GM18868 (cell line): ENCODE data around the gene FILIP1L.

Experiments
- ATAC-seq: cut with Tn5 transposase; IDR thresholded peaks from one replicate; pipeline ENCODE4 v1.9.1; 2021; ENCODE audit warnings: mild to moderate bottlenecking, moderate library complexity; ENCODE audit not compliant: unreplicated experiment

Gene FILIP1L

GRCh38 chr3:100114413-100115030 is at the start of gene FILIP1L:
Gene FILIP1L, minus strand, starts transcription at chr3:100114501.
- no peak for ATAC-seq

DNA sequence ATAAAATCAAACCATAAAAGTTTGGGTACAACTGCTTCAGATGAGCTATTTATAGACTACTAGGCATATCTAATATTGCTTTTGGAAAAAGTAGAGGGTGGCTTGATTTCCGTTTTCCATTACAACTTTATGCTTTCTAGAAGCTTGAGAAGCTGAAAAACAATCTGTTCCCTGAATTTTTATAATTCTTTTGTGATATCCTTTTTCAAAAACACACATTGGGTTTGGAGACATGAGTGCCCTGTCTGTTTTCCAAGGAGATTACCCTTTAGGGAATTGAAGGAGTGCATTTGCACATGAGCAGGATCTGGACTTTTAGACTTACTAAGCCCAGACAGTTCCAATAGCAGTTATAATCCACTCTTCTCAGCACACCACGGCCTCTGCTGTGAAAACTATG is 49.5 kb upstream of the FILIP1L start:
- ATAC-seq: no peak

DNA sequence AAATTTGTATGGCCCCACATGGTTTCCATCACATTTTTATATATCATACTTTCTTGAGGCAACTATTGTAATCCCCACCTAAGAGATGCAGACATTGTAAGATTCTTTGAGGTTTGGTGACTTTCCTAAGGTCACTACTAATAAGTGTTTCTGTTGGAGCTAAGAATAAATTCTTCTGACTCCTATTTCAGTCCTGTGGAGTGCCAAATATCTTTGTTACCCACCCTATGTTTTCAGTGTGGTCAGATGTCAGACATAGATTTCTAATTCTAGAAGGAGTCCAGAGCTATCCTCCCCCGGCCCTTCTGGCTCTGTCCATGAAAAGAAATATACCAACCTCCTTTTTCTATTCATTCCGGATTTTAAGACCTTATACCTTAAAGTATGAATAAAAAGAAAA is 46.2 kb upstream of the FILIP1L start:
- no peak for ATAC-seq

DNA sequence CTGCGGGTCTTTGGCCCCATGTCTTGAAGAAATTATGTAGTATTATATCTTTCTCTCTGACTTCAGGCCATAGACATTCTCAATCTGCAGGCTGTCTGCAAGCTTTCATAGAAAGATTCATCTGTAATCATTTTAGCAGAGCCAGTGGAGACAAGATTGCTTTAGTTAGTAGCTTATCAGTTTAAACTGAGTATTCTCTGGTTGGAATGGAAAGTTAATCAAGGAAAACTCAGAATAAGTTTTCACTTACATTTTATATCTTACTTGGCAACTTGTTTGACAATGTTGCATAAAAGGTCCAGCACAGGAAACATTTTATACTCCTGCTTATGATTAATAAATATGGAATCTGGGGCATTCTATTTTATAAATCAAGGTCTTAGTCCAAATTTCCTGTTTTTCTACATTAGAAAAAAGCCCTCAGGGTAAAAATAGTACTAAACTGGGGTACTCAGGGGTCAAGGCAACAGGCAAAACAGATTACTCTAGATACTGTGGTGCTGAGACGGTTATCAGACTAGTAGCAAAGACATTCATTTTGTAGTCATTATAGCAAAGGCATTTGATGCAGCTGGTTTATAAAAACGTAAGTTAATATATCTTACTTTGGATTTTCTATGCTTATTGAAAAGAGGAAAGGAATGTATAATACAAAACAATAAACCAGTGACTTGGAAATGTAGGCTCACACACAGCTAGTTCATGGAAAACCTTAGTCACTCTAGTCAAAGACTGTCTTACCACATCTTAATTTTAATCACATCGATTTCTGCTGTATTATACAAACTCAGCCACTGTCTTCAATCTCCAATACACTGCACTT is 45.2 kb upstream of the FILIP1L start:
- no peak for ATAC-seq

DNA sequence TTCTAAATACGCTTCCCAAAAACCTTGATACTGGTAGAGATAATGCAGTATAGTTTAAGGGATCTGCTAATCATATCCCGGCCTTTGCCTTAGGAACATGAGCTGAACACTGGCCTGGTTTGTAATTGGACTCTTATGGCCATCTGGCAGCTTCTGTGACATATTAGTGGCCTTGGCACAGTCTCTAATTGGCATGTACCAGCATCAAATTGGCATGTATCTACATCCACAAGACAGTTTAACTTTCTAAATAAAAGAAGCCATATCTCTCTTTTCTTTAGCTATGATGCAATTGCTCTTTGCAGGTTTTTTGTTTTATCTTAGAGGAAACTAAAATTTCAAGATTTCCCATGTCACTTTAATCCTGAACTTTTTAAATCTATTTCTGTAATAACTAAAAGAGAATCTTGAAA is 44.6 kb upstream of the FILIP1L start:
- ATAC-seq: no peak

DNA sequence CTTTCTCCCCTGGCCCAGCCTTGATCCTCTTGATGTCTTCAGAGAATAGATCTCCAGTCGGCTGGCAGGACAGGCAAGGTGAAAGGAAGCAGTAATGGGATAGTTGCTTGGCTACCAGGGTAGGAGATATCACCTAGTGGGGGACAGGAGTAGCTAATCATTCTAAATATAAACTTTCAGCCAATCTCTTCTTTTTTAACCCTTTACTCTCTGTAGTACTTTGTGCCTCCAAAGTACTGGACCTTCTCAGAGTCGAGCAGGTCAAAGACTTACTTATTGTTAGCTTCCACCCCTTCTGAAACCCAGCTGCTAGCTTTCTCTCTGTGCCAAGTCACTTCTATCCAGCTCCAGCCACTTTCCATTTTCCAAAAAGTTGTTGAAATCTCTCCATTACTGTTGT is 43.4 kb upstream of the FILIP1L start:
- no peak for ATAC-seq

- no peak for ATAC-seq
These were observed 41.3 kb upstream of the FILIP1L start for GRCh38 chr3:100155590-100155989.

DNA sequence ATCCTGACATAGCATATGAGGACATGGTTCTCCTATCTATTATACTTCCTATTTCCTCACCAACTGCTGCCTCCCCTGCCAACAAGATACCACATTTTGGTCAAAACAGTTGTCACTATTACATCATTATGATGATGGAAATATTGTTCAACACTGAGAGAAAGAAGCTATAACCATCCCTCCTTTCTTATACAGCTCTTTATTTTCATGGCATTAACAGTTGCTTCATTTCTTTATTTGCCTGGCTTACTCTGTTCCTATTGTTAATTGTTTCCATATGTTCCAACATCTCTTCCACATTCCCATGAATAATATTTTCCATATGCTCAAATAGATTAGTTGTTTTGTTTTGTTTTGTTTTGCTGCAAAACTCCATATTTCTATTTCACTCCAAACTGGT is 40.8 kb upstream of the FILIP1L start:
- ATAC-seq: no peak

GRCh38 chr3:100154171-100154570 is 39.9 kb upstream of the FILIP1L start:
- no peak for ATAC-seq

GRCh38 chr3:100151024-100151707 is 36.9 kb upstream of the FILIP1L start:
- ATAC-seq: no peak

GRCh38 chr3:100150473-100150872 is 36.2 kb upstream of the FILIP1L start:
- no peak for ATAC-seq

GRCh38 chr3:100149713-100150415 is 35.6 kb upstream of the FILIP1L start:
- no peak for ATAC-seq

DNA sequence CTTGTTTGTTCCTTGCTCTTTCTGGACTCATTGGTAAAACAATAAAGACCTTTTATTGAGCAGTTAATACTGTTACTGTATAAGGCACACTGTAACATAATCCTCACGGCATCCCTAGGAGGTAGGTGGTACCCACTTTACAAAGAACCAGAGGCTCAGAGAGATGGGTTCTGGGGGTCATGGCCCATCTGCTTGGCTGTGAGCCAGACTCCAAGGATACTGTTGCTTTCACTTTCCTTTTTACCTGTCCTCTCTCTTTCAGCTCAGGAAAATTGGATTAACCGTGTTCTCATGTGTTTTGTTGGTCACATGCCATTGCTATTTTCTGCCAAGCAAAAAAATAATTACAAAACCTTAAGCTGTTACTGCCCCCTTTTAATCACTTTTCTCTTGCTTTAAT is 34.8 kb upstream of the FILIP1L start:
- ATAC-seq: no peak

- ATAC-seq: peak; percentile 96
These were observed 30.1 kb upstream of the FILIP1L start for GRCh38 chr3:100144255-100144866.

DNA sequence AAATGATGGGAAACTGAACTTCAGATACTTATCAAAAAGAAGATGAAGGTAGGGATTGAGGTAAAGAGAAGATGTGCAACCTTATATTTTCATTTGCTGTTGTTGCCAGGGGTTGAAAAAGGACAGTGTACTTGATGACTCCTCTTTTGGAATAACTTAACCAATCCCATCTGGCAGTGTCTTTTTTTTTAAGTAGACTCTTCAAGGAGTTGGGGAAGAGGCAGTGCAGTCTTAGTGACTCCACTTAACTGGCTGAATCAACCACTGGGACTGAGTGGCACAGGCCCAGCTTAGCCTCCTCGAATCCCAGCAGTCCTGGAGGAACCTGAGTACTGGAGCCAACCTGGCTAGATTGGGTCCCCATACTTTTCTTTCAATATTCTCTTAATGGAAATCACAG is 27.3 kb upstream of the FILIP1L start:
- ATAC-seq: no peak

DNA sequence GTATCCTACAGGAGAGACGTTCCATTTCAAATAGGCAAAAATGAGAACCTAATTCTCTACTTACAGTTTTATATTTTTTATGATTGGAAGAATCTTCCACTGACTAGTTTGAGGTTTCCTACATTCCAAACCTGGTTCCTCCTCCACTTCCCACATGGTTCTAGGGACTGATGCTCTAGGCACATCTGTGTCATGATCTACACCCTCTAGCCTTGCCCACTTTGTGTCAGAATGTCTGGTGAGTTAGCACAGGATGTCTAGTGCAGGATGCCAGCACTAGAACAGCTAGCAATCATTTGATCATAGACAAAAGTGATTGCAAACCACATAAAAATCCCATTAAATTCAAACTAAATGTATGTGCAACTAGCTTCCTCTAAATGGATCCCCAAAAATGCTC is 26.7 kb upstream of the FILIP1L start:
- no peak for ATAC-seq

- no peak for ATAC-seq
These were observed 22.6 kb upstream of the FILIP1L start for GRCh38 chr3:100136921-100137320.

DNA sequence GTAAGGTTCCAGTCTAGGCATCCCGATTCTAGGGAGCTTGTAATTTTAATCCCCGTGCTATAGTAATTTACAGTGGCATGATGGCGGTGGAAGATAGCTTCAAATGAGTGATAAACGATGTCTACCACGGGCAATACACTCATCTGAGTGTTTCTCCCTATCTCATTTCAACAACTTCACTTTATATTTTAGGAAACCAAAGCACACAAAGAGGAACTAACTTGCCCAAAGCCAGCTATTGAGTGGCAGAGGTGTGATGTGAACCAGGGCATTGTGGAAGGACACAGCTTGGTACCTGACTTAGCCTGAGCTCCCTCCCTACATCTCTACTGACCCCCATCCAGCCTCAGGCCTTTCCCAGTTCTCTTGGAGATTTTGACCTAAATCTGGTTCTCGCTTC is 16.9 kb upstream of the FILIP1L start:
- no peak for ATAC-seq

DNA sequence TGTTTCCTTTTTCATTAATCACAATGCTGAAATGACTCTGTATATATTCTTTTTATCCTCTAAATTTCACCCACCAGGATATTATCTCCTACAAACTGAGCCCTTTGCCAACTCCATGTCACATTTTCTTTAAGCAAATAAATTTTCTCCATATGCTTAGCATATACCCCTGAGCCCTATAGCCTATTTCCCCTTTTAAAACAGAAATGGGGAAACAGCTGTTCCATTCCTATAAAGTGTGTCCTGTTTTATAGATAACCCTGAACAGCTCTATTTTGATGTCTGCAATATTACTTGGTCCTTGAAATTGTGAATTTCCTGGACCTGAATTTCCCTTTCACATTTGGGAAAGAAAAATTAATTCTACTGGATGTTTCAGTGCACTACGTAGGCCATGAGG is 15.6 kb upstream of the FILIP1L start:
- no peak for ATAC-seq

DNA sequence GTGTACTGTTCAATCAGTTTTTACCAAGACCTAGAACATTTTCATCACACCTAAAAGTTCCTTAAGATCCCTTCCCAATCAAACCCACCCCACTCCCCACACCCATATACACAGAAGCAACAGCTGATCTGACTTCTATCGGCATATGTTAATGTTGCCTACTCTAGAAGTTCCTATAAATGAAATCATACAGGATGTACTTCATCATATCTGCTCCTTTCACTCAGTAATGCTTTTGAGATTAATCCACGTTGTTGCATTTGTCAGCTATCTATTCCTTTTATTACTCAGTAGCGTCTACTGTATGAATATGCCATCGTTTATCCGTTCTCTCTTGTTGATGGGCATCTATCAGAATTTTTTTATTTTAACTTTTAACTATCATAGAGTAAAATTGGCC is 14.3 kb upstream of the FILIP1L start:
- no peak for ATAC-seq

GRCh38 chr3:100127792-100128191 is 13.5 kb upstream of the FILIP1L start:
- no peak for ATAC-seq
